ENCODE data around the gene PRR11.
"Not testable (repeated sequence)": the region's sequence is repeated elsewhere in the genome, so short reads cannot be mapped to it uniquely, and the experiment has no call there.

Gene PRR11

GRCh38 chr17:59220328-59221158, 65.0 kb downstream of the PRR11 start, which contains the start of gene GDPD1:
GDPD1 (plus strand) TSS chr17:59220511; CDS start chr17:59220610, 99 bp downstream.
- peak; percentile 97 for DNase-seq

- DNase-seq: no peak
These were observed 65.8 kb downstream of the PRR11 start for GRCh38 chr17:59221159-59221847.

GRCh38 chr17:59223813-59224212, 68.3 kb downstream of the PRR11 start:
- no peak for DNase-seq

GRCh38 chr17:59228588-59228987, 73.0 kb downstream of the PRR11 start:
- not testable (repeated sequence) for DNase-seq

GRCh38 chr17:59230764-59231163, 75.2 kb downstream of the PRR11 start:
- DNase-seq: no peak

- DNase-seq: no peak
These were observed 79.1 kb downstream of the PRR11 start for GRCh38 chr17:59234631-59235030.

- DNase-seq: no peak
These were observed 83.4 kb downstream of the PRR11 start for GRCh38 chr17:59238906-59239305.

- DNase-seq: no peak
These were observed 88.5 kb downstream of the PRR11 start for GRCh38 chr17:59244081-59244480.

Measured in stimulated activated CD8-positive, alpha-beta memory T cell treated with anti-CD3 and anti-CD28 coated beads, Interleukin-4, amount 100 ng/mL, for 48 hours (primary cell).